Upper lobe of left lung (tissue), 6 donors: ENCODE measurements around the gene GRPEL1. TPM values are rescaled to one million over a fixed set of nuclear protein-coding genes. Genes with fewer than 3 reads are reported as not detected.

Source experiments
- ATAC-seq, 2 donors: fragments of 200-7000 bp; cut with Tn5 transposase; one replicate each; pipeline ENCODE4 v1.9.1; 2022; ENCODE audit warnings: mild to moderate bottlenecking in 2 of 2, moderate library complexity in 2 of 2; ENCODE audit not compliant: low FRiP score in 2 of 2
- DNase-seq, 2 donors: peaks; one replicate each; pipeline ENCODE4 v3.0.0-alpha.2; 2019 to 2020
- H3K27ac ChIP-seq, 4 donors: fragments of 200-600 bp; sonication (generic); one replicate each; pipeline ENCODE4 v1.5.1; 2016 to 2019
- H3K27me3 ChIP-seq, 4 donors: fragments of 200-600 bp; sonication (generic); one replicate each; pipeline ENCODE4 v1.5.1; 2017 to 2019
- H3K36me3 ChIP-seq, 4 donors: fragments of 200-600 bp; sonication (generic); one replicate each; pipeline ENCODE4 v1.5.1; 2016 to 2019
- H3K4me1 ChIP-seq, 4 donors: fragments of 200-600 bp; sonication (generic); one replicate each; pipeline ENCODE4 v1.5.1; 2018 to 2019
- H3K4me3 ChIP-seq, 4 donors: fragments of 200-600 bp; sonication (generic); one replicate each; pipeline ENCODE4 v1.5.1; 2017 to 2019; ENCODE audit warnings: mild to moderate bottlenecking in 2 of 4, moderate library complexity in 1 of 4
- H3K9me3 ChIP-seq, 4 donors: fragments of 200-600 bp; sonication (generic); one replicate each; pipeline ENCODE4 v1.5.1; 2018 to 2019
- CTCF ChIP-seq, 6 experiments: fragments of 450-650 bp in 4 of 6; fragments of 200-600 bp in 2 of 6; sonication (generic) in 2 of 6; IDR thresholded peaks; one replicate each; pipeline ENCODE4 v1.5.1; 2016 to 2019; ENCODE audit warnings: antibody characterized with exemption in 6 of 6
- EP300 ChIP-seq, 4 donors: sonication (generic); formaldehyde crosslinking; IDR thresholded peaks; one replicate each; pipeline ENCODE4 v1.5.1; 2017; ENCODE audit warnings: antibody characterized with exemption in 4 of 4, control low read depth in 2 of 4
- POLR2A ChIP-seq, 4 donors: fragments of 450-650 bp; IDR thresholded peaks; one replicate each; pipeline ENCODE4 v1.5.1; 2016 to 2017; ENCODE audit warnings: antibody characterized with exemption in 4 of 4, mild to moderate bottlenecking in 2 of 4
- POLR2AphosphoS5 ChIP-seq, 2 donors: sonication (generic); formaldehyde crosslinking; IDR thresholded peaks; one replicate each; pipeline ENCODE4 v1.5.1; 2017; ENCODE audit warnings: antibody characterized with exemption in 2 of 2
- WGBS, 2 donors: methylation state at CpG; one replicate each; pipeline ENCODE4 v1.1.5; 2017 to 2018; 5-methylcytosine and 5-hydroxymethylcytosine counted together
- total RNA-seq, 6 donors: library from RNA; depleted of rRNA in 4 of 6; stranded (reverse); fragments of >200 nt in 4 of 6; gene quantifications; one replicate each; pipeline versions ENCODE4 v1.1.0 to v1.2.1, GENCODE V29; 2016 to 2021
- donor health status: DM: no; HTN: no; CAD: no; lungs with moderate emphysema.
- donor health status: DM: no; HTN: yes; CAD: no; lungs with severe emphysema.

The GRPEL1 gene
- total RNA-seq, 6 donors from 2014 or later: 9.4 to 29.0 (median 24.2) TPM

- no peak for ATAC-seq
- H3K9me3 ChIP-seq: no peaks in the 10 kb centered on the region
- DNase-seq: no peak
- no peaks in the 10 kb centered on the region for H3K36me3 ChIP-seq
- no peak overlapping the region for H3K27ac ChIP-seq
- no peaks in the 10 kb centered on the region for H3K27me3 ChIP-seq
- TF ChIP-seq POLR2A (IDR thresholded peaks at IDR 0.05): no peak
- no peak for TF ChIP-seq CTCF (IDR thresholded peaks at IDR 0.05)
- TF ChIP-seq POLR2AphosphoS5 (IDR thresholded peaks at IDR 0.05): no peak
- TF ChIP-seq EP300 (IDR thresholded peaks at IDR 0.05): no peak
- H3K4me1 ChIP-seq: no peaks in the 10 kb centered on the region
- no peak overlapping the region for H3K4me3 ChIP-seq
- WGBS, 2 donors: 92 to 95% methylated on average over 8 of the region's 8 CpGs
Measured at GRCh38 chr4:7111441-7111840, 43.6 kb upstream of the GRPEL1 start.

DNA sequence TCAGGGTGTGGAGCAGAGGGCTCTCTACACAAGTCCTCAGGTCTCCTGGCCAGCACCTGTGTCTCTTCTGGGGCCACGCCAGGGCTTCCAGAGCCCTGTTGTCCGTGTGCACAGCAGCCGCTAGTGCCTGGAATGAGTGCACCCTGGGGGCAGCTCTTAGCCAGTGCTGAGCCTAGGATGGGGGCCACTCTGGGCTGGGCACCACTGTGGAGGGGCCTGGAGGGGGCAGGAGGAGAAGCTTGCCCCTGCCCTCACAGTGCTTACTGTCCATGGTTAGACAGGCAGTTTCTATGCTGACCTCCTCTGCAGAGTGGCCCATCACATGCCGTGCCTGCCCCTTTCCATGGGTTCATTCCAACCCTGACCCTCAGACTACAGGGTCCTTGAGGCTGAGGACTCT is 42.7 kb upstream of the GRPEL1 start:
- ATAC-seq (no peak), DNase-seq (no peak)
- H3K4me1 ChIP-seq: no peaks in the 10 kb centered on the region
- H3K27me3 ChIP-seq: no peaks in the 10 kb centered on the region
- H3K4me3 ChIP-seq: no peak overlapping the region
- H3K36me3 ChIP-seq: no peaks in the 10 kb centered on the region
- H3K27ac ChIP-seq: no peak overlapping the region
- WGBS, 2 donors: 65 to 73% methylated on average over 3 to 4 of the region's 4 CpGs
- no peak for TF ChIP-seq EP300 (IDR thresholded peaks at IDR 0.05)
- TF ChIP-seq POLR2A (IDR thresholded peaks at IDR 0.05): no peak
- TF ChIP-seq POLR2AphosphoS5 (IDR thresholded peaks at IDR 0.05): no peak
- TF ChIP-seq CTCF (IDR thresholded peaks at IDR 0.05): no peak
- H3K9me3 ChIP-seq: no peaks in the 10 kb centered on the region

GRCh38 chr4:7109169-7109568 is 41.3 kb upstream of the GRPEL1 start:
- no peaks in the 10 kb centered on the region for H3K4me1 ChIP-seq
- WGBS, 2 donors: 83 to 85% methylated on average over 4 of the region's 4 CpGs
- no peaks in the 10 kb centered on the region for H3K9me3 ChIP-seq
- H3K27ac ChIP-seq: no peak overlapping the region
- ATAC-seq (no peak), DNase-seq (no peak)
- H3K4me3 ChIP-seq: no peak overlapping the region
- H3K36me3 ChIP-seq: no peaks in the 10 kb centered on the region
- no peak for TF ChIP-seq POLR2AphosphoS5 (IDR thresholded peaks at IDR 0.05)
- no peak for TF ChIP-seq EP300 (IDR thresholded peaks at IDR 0.05)
- no peak for TF ChIP-seq CTCF (IDR thresholded peaks at IDR 0.05)
- TF ChIP-seq POLR2A (IDR thresholded peaks at IDR 0.05): no peak
- H3K27me3 ChIP-seq: no peaks in the 10 kb centered on the region

DNA sequence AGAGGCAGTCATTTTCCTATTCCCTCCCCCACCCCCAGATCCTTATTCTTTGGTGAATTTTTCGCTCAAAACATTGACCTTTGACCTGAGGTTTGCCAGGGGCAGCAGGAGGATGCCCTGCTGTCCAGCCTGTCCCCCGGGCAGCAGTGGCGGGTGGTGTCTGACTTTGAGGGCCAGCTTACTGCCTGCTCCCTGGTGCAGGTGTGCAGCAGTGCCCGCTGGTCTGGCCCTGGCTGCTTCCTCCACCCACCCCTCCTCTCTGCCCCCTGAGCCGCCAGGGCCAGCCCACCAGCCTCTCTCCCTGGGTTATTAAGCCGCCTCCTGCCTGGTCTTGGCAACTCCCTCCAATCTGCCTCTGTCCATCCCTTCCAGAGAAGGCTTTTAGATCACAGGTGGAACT is 40.8 kb upstream of the GRPEL1 start:
- Histone ChIP-seq H3K27me3 (no peaks in the 10 kb centered on the region), H3K36me3 (no peaks in the 10 kb centered on the region), H3K4me1 (peaks cover under 1 to 4% (median 3%) of the 10 kb centered on the region in 4 donors), H3K4me3 (no peak overlapping the region), H3K27ac (no peak overlapping the region), H3K9me3 (no peaks in the 10 kb centered on the region)
- no peak for TF ChIP-seq POLR2A (IDR thresholded peaks at IDR 0.05)
- no peak for TF ChIP-seq CTCF (IDR thresholded peaks at IDR 0.05)
- TF ChIP-seq EP300 (IDR thresholded peaks at IDR 0.05): no peak
- no peak for TF ChIP-seq POLR2AphosphoS5 (IDR thresholded peaks at IDR 0.05)
- WGBS, 2 donors: 85 to 90% methylated on average over 4 to 6 of the region's 6 CpGs
- ATAC-seq (no peak), DNase-seq (no peak)

GRCh38 chr4:7108046-7108625 is 40.3 kb upstream of the GRPEL1 start:
- H3K27me3 ChIP-seq: no peaks in the 10 kb centered on the region
- H3K4me3 ChIP-seq: no peak overlapping the region
- TF ChIP-seq CTCF (IDR thresholded peaks at IDR 0.05) (no peak), POLR2AphosphoS5 (IDR thresholded peaks at IDR 0.05) (no peak), POLR2A (IDR thresholded peaks at IDR 0.05) (no peak), EP300 (IDR thresholded peaks at IDR 0.05) (no peak)
- ATAC-seq (no peak), DNase-seq (no peak)
- peaks cover 4 to 8% (median 7%) of the 10 kb centered on the region in 4 donors for H3K4me1 ChIP-seq
- H3K27ac ChIP-seq: no peak overlapping the region
- 88 to 89% methylated on average over 23 of the region's 23 CpGs for WGBS, 2 donors
- no peaks in the 10 kb centered on the region for H3K36me3 ChIP-seq
- H3K9me3 ChIP-seq: no peaks in the 10 kb centered on the region
